HG03103 (cell line): ENCODE measurements around the gene VPS26B.
A peak's percentile ranks its signal among the peaks of the same experiment; 100 is the strongest.
"Not testable (repeated sequence)": the region's sequence is repeated elsewhere in the genome, so short reads cannot be mapped to it uniquely, and the experiment has no call there.

Source experiments
- ATAC-seq: cut with Tn5 transposase; IDR thresholded peaks from one replicate; pipeline ENCODE4 v1.9.1; 2021; ENCODE audit warnings: low read depth; ENCODE audit not compliant: unreplicated experiment

The VPS26B gene

DNA sequence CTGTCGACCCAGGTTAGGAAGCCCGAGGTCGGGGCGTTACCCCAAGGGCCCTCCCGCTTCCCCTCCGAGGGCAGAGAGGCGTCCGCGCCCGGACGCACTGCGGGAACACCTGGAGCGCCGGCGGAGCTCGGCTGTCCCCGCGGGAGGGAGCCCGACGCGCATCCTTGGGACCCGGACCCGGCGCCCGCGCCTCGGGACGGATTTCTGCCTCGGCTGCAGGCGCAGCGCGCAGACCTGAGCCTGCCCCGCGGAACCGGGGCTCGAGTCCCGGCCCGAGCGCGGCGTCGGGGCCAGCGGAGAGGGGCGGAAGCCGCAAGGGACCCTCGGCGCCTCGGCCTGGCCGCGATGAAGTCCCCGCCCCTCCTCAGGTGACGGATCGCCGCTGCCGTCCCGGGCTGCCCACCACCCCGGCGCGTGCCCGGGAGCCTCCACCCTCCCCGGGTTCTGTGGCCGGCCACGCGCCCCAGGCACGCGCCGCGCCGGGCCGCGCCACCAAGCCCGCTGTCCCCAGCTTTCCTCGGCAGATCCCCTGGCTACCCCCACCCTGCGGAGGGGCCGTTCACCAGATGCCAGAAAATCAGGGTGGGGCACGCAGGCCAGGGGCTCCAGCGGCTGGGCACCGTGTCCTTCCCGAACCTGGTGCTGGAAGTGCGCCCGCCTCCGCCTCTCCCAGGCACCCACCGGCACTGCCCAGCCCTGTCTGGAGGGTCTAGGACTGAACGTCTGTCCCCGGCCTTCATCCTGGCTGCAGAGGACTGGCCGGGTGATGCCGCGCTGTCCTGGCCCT, 52.1 kb downstream of the VPS26B start:
- ATAC-seq, result peak; percentile 23

GRCh38 chr11:134277183-134278001, 52.9 kb downstream of the VPS26B start:
- no peak for ATAC-seq

DNA sequence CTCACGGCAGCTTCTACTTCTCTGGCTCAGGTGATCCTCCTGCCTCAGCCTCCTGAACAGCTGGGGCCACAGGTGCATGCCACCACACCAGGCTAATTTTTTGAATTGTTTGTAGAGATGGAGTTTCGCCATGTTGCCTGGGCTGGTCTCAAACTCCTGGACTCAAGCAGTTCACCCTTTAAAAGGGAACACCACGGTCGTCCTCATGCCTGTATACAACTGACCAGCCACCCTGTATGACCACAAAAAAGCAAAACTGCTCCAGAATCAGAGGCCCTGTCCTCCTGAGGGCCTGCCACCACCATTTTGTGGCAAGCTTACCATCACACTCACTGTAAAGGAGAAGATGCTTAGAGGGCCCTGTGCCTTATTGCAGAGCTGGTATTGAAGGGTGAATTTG, 53.9 kb downstream of the VPS26B start:
- ATAC-seq, result no peak

- ATAC-seq, result not testable (repeated sequence)
These were observed 57.2 kb downstream of the VPS26B start for GRCh38 chr11:134281635-134282034.

GRCh38 chr11:134282121-134283045, 57.9 kb downstream of the VPS26B start:
- no peak for ATAC-seq

GRCh38 chr11:134283461-134284230, 59.2 kb downstream of the VPS26B start:
- no peak for ATAC-seq

DNA sequence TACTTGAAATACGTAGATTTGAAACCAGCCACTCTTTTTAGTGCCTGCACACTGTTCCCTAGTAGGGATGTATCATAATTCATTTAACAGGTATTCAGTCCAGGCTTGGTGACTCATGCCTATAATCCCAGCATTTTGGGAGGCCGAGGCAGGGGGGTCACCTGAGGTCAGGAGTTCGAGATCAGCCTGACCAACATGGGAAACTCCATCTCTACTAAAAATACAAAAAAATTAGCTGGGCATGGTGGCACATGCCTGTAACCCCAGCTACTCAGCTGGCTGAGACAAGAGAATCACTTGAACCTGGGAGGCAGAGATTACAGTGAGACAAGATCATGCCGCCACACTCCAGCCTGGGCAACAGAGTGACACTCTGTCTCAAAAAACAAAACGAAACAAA, 59.9 kb downstream of the VPS26B start:
- ATAC-seq, result not testable (repeated sequence)

DNA sequence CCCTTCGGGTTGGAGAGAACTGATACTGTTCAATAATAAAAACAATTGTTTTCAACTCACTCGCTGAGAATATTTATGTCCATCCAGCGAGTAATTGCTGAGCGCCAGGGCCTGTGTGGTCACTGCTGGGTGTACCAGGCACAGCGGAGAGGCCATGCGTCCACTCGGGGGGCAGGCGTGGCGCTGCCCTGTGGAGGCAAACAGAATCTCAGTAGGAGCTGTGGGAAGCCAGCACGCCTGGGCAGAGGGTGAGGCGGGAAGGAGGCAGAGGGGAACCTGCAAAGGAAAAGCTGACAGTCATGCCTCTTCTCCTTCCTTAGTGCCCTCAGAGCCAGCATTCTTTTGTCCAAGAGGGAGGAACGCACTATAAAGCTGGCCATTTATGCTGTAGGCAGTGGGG, 63.1 kb downstream of the VPS26B start:
- ATAC-seq, result no peak

DNA sequence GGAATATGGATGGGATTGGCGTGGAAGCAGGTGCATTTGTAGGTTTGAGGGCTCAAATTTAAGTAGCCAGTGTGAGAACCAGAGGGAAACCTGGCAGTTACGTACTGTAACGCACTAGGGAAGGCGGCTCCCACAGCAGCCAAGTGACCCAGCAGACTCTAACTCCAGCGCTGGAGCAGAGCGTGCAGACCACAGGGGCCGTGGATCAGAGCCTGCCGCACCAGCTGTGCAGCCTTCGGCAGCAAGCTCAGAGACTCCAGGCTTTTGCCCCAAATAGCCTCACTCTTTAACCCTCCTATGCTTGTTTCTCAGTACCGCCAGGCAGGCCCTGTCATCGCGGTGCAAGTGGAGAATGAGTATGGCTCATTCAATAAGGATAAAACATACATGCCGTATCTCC, 64.0 kb downstream of the VPS26B start:
- no peak for ATAC-seq

DNA sequence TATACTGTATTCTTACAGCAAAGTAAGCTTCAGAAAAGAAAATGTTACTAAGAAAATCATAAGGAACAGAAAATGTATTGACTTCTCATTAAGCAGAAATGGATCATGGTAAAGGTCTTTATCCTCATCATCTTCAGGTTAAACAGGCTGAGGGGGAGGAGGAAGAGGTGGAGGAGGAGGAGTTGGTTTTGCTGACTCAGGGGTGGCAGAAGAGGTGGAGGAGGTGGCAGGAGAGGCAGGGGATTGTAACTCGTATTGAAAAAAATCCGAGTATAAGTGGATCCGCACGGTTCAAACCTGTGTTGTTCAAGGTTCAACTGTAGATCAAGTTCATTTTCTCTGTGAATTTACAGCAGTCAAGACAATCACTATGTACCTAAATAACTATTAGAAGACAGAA, 64.7 kb downstream of the VPS26B start:
- no peak for ATAC-seq

DNA sequence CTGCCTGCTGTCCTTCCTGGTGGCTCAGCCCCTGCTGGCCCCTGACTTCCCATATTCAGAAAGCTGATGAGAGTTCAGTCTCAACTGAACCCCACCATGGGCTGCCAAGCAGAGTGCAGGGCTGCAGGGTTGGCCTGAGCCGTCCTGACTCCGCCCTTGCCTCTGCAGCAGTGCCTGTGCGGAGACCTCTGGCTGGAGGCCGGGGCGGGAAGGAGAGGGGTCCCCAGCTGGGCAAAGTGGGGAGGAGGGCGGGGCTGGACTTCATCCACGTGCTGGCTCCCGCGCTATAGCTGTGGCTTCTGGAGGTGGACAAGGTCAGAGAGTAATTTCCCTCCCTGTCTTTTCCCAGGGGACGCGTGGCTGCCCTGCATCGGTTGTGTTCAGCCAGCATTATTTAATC, 65.3 kb downstream of the VPS26B start:
- no peak for ATAC-seq

DNA sequence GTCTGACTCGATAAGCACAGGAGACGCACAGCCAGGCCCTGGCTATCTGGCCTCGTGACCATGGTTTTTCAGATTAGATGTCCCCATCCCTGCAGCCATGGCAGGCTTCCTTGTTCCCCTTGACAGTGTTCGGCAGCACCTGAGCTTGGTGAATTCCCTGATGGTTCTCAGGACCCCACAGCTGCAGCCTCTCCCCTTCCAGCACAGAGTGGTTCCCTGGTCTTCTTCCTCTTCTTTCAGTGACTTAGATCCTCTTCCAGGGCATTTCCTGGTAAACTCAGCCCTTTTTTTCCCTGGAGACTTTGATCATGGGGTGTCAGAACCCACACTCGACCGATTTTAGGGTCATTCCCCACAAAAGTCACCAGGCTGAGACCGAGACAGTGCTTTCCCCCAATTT, 66.2 kb downstream of the VPS26B start:
- ATAC-seq, result no peak

DNA sequence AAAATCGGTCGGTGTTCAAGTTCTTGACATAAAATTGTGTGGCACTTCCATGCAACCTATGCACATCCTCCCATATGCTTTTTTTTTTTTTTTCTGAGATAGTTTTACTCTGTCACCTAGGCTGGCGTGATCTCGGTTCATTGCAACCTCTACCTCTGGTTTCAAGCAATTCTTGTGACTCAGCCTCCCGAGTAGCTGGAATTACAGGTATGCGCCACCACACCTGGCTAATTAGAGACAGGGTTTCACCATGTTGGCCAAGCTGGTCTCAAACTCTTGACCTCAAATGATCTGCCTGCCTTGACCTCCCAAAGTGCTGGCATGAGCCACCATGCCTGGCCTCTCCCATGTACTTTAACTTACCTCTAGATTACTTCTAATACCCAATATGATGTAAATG, 66.7 kb downstream of the VPS26B start:
- no peak for ATAC-seq

GRCh38 chr11:134292661-134293060, 68.2 kb downstream of the VPS26B start:
- no peak for ATAC-seq

DNA sequence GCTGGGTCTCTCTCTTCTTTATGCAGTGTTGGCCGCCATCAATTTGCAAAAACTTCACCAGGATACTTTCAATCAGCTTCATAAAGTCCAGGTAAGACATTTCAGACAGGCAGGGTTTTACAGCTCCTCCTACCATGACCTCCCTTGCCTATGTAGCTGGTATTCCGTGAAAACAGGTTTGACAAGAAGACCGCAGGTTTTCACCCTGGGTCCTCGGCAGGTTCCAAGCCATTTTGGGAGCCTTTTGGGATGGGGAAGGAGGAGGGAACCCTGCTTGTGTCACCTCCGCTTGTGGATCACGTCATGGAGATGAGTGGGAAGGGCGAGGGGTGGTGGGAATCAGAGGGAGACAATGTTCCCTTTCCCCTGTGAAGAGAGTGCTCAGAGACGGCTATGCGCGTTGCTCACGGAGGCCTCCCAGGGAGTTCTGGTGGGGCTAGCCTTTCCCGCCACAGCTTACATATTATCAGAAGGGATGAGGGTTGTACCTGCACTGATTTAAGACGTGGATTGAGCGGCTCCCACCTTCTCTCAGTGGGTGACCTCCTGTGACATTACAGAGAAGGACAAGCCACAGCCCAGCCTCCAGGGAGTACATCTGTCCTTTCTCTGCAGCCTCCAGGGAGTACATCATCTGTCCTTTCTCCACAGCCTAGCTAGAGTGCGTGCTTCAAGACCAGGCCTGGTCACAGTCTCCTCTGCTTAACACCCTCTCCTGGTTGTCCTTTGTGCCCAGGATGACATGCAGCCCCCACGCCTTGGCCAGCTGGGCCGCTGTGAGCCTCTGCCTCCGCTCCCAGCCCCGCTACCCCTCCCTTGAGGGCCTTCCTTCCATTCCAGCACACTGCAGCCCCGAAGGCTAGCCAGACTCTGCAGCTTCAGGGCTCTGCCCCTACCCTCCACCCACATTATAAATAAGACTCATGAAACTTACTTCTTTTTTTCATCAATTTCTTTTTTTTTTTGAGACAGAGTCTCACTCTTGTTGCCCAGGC, 68.9 kb downstream of the VPS26B start:
- ATAC-seq, result no peak

- no peak for ATAC-seq
These were observed 70.2 kb downstream of the VPS26B start for GRCh38 chr11:134294664-134295063.
